GM23248 (cell line): ENCODE results near the gene RAPGEFL1. TPM values are rescaled to one million over a fixed set of nuclear protein-coding genes. Genes with fewer than 3 reads are reported as not detected.

Source experiments
- DNase-seq: peaks from one replicate; pipeline ENCODE4 v3.0.0-alpha.2; 2015
- H2AFZ ChIP-seq: fragments of 200-600 bp; sonication (generic); 2 replicates; pipeline ENCODE4 v1.6.1; 2016; ENCODE audit warnings: antibody characterized with exemption
- H3F3A ChIP-seq: fragments of 200-600 bp; sonication (generic); 2 replicates; pipeline ENCODE4 v1.6.1; 2016; ENCODE audit warnings: mild to moderate bottlenecking, antibody characterized with exemption, mixed run types; ENCODE audit not compliant: insufficient read depth
- H3K27ac ChIP-seq: fragments of 200-600 bp; sonication (generic); 2 replicates; pipeline ENCODE4 v1.5.1; 2016; ENCODE audit warnings: mild to moderate bottlenecking
- H3K27me3 ChIP-seq: fragments of 200-600 bp; sonication (generic); replicated peaks from 2 replicates; pipeline ENCODE4 v1.6.1; 2016; ENCODE audit warnings: mild to moderate bottlenecking; ENCODE audit not compliant: insufficient read depth
- H3K36me3 ChIP-seq: fragments of 200-600 bp; sonication (generic); 2 replicates; pipeline ENCODE4 v1.6.1; 2016; ENCODE audit warnings: low read depth, mild to moderate bottlenecking
- H3K4me1 ChIP-seq: fragments of 200-600 bp; sonication (generic); 2 replicates; pipeline ENCODE4 v1.6.1; 2016; ENCODE audit warnings: mild to moderate bottlenecking; ENCODE audit not compliant: insufficient read depth
- H3K4me2 ChIP-seq: fragments of 200-600 bp; sonication (generic); one replicate; pipeline ENCODE4 v1.6.1; 2016; ENCODE audit warnings: mild to moderate bottlenecking; ENCODE audit not compliant: unreplicated experiment
- H3K4me3 ChIP-seq: fragments of 200-600 bp; sonication (generic); 2 replicates; pipeline ENCODE4 v1.5.1; 2016; ENCODE audit warnings: mild to moderate bottlenecking
- H3K79me2 ChIP-seq: fragments of 200-600 bp; sonication (generic); 2 replicates; pipeline ENCODE4 v1.6.1; 2016; ENCODE audit warnings: mild to moderate bottlenecking; ENCODE audit not compliant: insufficient read depth
- H3K9ac ChIP-seq: fragments of 200-600 bp; sonication (generic); 2 replicates; pipeline ENCODE4 v1.6.1; 2016; ENCODE audit warnings: mild to moderate bottlenecking
- H3K9me2 ChIP-seq: fragments of 200-600 bp; sonication (generic); 2 replicates; pipeline ENCODE4 v1.6.1; 2016; ENCODE audit warnings: mixed run types, mild to moderate bottlenecking, moderate library complexity; ENCODE audit not compliant: insufficient read depth
- H3K9me3 ChIP-seq: fragments of 200-600 bp; sonication (generic); one replicate; pipeline ENCODE4 v1.6.1; 2017; ENCODE audit warnings: low read depth
- H4K20me1 ChIP-seq: fragments of 200-600 bp; sonication (generic); 2 replicates; pipeline ENCODE4 v1.6.0; 2016; ENCODE audit not compliant: insufficient read depth
- EZH2 ChIP-seq: fragments of 200-600 bp; sonication (generic); IDR thresholded peaks from 2 replicates; pipeline ENCODE4 v1.6.1; 2018; ENCODE audit warnings: antibody characterized with exemption, mild to moderate bottlenecking; ENCODE audit not compliant: insufficient read depth, poor library complexity, severe bottlenecking
- EZH2phosphoT487 ChIP-seq: fragments of 200-600 bp; sonication (generic); IDR thresholded peaks from 2 replicates; pipeline ENCODE4 v1.6.1; 2018; ENCODE audit warnings: antibody characterized with exemption, moderate library complexity, mild to moderate bottlenecking, low read depth; ENCODE audit not compliant: insufficient read depth
- WGBS, 2 experiments: methylation state at CpG; one replicate each; pipeline ENCODE4 v1.1.6; 2015 to 2017; ENCODE audit warnings: low lambda C conversion rate in 2 of 2, low coverage in 1 of 2; ENCODE audit errors: missing lambda C conversion rate in 2 of 2; 5-methylcytosine and 5-hydroxymethylcytosine counted together
- in situ Hi-C: fragments of 300-500 bp; cut with MboI; formaldehyde crosslinking; loops from 2 replicates; pipeline ENCODE4 v1.15.0; 2020
- polyA plus RNA-seq: library from polyadenylated mRNA; unstranded; fragments of >200 nt; fragmentation: Nextera tagmentation; extraction: Ambion mirVana; gene quantifications from 2 replicates; pipeline ENCODE4 v1.2.1, GENCODE V29; 2016
- total RNA-seq: library from RNA; depleted of rRNA; stranded (reverse); fragments of >200 nt; shearing (Covaris generic); gene quantifications from 2 replicates; pipeline ENCODE4 v1.2.3, GENCODE V29; 2014

Gene RAPGEFL1
- total and polyA plus RNA-seq, 2 experiments from 2014 or later, result 0.76 to 0.96 TPM

DNA sequence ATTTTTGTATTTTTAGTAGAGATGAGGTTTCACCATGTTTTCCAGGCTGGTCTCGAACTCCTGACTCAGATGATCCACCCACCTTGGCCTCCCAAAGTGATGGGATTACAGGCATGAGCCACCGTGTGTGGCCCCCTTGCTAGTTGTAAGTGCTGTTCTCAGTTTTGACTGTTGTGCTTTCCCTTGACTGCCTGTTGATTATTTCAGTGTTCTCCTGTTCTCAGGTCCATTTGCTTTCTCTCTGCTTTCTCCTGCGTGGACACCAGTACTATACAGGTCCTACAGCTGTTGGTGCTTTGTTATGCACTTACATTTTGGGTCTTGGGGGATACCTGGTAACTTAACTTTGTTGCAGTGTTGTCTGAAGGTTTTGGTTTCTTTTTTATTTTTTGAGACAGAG lies 28.7 kb upstream of the RAPGEFL1 start:
- Histone ChIP-seq H3K36me3 (peaks cover 36% of the 10 kb centered on the region), H3K4me3 (no peak overlapping the region), H3K4me2 (no peak overlapping the region), H3K9me2 (no peaks in the 10 kb centered on the region), H3K9me3 (no peaks in the 10 kb centered on the region), H4K20me1 (no peaks in the 10 kb centered on the region), H3K79me2 (peaks cover 98% of the 10 kb centered on the region), H3K4me1 (peaks cover 5% of the 10 kb centered on the region; the same call in 1 of the 2 replicates), H3K9ac (no peak overlapping the region), H3K27me3 (no peaks in the 10 kb centered on the region), H2AFZ (no peak overlapping the region), H3F3A (peaks cover 5% of the 10 kb centered on the region; the same call in 1 of the 2 replicates), H3K27ac (no peak overlapping the region)
- DNase-seq, result no peak
- TF ChIP-seq EZH2phosphoT487 (no peak), EZH2 (no peak)
- WGBS, 2 experiments, result 69 to 74% methylated on average over 3 of the region's 3 CpGs
- in situ Hi-C loops, result no loop called here

DNA sequence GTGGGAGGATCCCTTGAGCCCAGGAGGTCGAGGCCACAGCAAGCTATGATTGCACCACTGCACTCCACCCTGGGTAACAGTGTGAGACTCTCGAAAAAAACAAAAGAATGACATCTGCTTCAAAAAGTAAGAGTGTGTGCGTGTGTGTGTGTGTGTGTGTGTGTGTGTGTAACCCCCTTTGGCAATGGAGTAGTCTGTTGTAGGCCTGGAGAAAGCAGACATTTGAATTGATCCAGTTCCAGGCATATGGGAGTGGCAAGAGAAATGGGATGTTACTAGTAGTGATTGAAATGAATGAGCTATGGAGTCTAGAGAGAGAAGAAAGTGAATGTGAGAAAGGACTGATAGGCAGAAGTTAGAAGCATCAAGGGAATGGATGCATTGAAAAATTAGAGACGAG lies 27.0 kb upstream of the RAPGEFL1 start:
- TF ChIP-seq EZH2 (no peak), EZH2phosphoT487 (no peak)
- WGBS, 2 experiments, result 27 to 31% methylated on average over 4 of the region's 4 CpGs
- Histone ChIP-seq H3K9me3 (no peaks in the 10 kb centered on the region), H3K79me2 (peaks cover 100% of the 10 kb centered on the region), H3K4me2 (no peak overlapping the region), H3K27ac (no peak overlapping the region), H2AFZ (no peak overlapping the region), H3K27me3 (no peaks in the 10 kb centered on the region), H3K36me3 (peaks cover 41% of the 10 kb centered on the region), H3K9me2 (no peaks in the 10 kb centered on the region), H3F3A (peaks cover 5% of the 10 kb centered on the region; the same call in 1 of the 2 replicates), H3K9ac (no peak overlapping the region), H3K4me3 (no peak overlapping the region), H3K4me1 (peaks cover 7% of the 10 kb centered on the region; the same call in 1 of the 2 replicates), H4K20me1 (no peaks in the 10 kb centered on the region)
- DNase-seq, result no peak
- in situ Hi-C loops, result no loop called here

DNA sequence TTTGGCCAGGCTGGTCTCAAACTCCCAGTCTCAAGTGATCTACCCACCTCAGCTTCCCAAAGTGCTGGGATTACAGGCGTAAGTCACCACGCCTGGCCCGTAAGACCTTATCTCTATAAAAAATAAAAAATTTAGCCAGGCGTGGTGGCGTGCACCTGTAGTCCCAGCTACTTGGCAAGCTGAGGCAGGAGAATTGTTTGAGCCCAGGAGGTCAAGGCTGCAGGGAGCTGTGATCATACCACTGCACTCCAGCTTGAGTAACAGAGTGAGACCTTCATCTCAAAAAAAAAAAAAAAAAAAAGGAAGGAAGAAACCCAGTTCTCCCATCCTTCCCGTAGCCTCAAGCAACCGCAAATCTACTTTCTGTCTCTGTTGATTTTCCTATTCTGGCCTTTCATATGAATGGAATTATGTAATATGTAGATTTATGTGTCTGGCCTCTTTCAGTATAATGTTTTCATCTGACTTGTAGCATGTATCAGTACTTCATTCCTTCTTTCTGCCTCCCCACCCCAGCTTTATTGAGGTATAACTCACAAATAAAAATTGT lies 25.8 kb upstream of the RAPGEFL1 start:
- 88 to 89% methylated on average over 7 of the region's 7 CpGs for WGBS, 2 experiments
- H3K36me3 ChIP-seq, result peaks cover 38% of the 10 kb centered on the region

DNA sequence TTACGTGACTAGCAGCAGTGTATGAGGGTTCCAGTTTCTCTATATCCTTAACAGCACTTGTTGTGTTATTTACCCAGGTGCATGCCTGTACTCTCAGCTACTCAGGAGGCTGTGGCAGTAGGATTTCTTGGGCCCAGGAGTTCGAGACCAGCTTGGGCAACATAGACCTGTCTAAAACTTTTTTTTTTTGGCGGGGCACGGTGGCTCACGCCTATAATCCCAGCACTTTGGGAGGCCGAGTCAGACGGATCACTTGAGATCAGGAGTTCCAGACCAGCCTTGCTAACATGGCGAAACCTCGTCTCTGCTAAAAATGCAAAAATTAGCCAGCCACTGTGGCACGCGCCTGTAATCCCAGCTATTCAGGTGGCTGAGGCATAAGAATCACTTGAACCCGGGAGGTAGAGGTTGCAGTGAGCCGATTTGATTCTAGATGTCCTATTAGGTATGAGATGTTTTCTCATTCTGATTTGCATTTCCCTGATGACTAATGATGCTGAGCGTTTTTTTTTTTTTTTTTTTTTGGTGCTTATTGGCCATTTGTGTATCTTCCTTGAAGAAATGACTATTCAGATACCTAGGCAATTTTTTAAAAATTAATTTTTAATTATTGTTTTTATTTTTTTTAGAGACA lies 23.6 kb upstream of the RAPGEFL1 start:
- H3K4me3 ChIP-seq, result no peak overlapping the region
- H3K9me3 ChIP-seq, result no peaks in the 10 kb centered on the region
- no peaks in the 10 kb centered on the region for H3K9me2 ChIP-seq
- peaks cover 14% of the 10 kb centered on the region; the same call in 1 of the 2 replicates for H3K4me1 ChIP-seq
- H3K27me3 ChIP-seq, result no peaks in the 10 kb centered on the region
- peaks cover 99% of the 10 kb centered on the region for H3K79me2 ChIP-seq
- H3F3A ChIP-seq, result no peaks in the 10 kb centered on the region
- TF ChIP-seq EZH2phosphoT487, result no peak
- no peak for TF ChIP-seq EZH2
- in situ Hi-C loops, result no loop called here
- no peak for DNase-seq
- H3K36me3 ChIP-seq, result peaks cover 35% of the 10 kb centered on the region
- H3K27ac ChIP-seq, result no peak overlapping the region
- 82 to 84% methylated on average over 14 of the region's 14 CpGs for WGBS, 2 experiments
- H4K20me1 ChIP-seq, result no peaks in the 10 kb centered on the region
- H3K9ac ChIP-seq, result no peak overlapping the region
- no peak overlapping the region for H2AFZ ChIP-seq
- H3K4me2 ChIP-seq, result no peak overlapping the region

More for the DNA sequence above, 25.8 kb upstream of the RAPGEFL1 start:
- Histone ChIP-seq H3K9ac (no peak overlapping the region), H3K4me3 (no peak overlapping the region), H3K4me2 (no peak overlapping the region), H3K9me2 (no peaks in the 10 kb centered on the region), H3K79me2 (peaks cover 100% of the 10 kb centered on the region), H3K27ac (no peak overlapping the region), H3K27me3 (no peaks in the 10 kb centered on the region), H3F3A (no peaks in the 10 kb centered on the region), H4K20me1 (no peaks in the 10 kb centered on the region), H2AFZ (no peak overlapping the region), H3K9me3 (no peaks in the 10 kb centered on the region), H3K4me1 (peaks cover 14% of the 10 kb centered on the region; the same call in 1 of the 2 replicates)
- DNase-seq, result no peak
- in situ Hi-C loops, result no loop called here
- TF ChIP-seq EZH2phosphoT487, result no peak
- no peak for TF ChIP-seq EZH2
